ENCODE results near the gene LRP10. TPM values are rescaled to one million over a fixed set of nuclear protein-coding genes. Genes with fewer than 3 reads are reported as not detected.
A peak's percentile ranks its signal among the peaks of the same experiment; 100 is the strongest.

LRP10 gene
- total RNA-seq, 4 donors from 2014 or later = 31.1 to 109 (median 60.1) TPM

GRCh38 chr14:22915886-22916521 lies 44.5 kb downstream of the LRP10 start:
- no peak for TF ChIP-seq POLR2A (IDR thresholded peaks at IDR 0.05)
- TF ChIP-seq CTCF (IDR thresholded peaks at IDR 0.05 in 4 of 5, conservative IDR thresholded peaks at IDR 0.05 in 1 of 5) = no peak
- Histone ChIP-seq H3K9me3 (no peaks in the 10 kb centered on the region), H3K27me3 (no peaks in the 10 kb centered on the region), H3K36me3 (peaks cover 0 to 14% of the 10 kb centered on the region in 2 donors), H3K27ac (peak overlapping the region in 3 of 4 donors; percentile 44 to 99 (median 95)), H3K4me1 (peaks cover 6 to 40% of the 10 kb centered on the region in 2 donors), H3K4me3 (no peak overlapping the region)
- no peak for ATAC-seq
- intact Hi-C loops (cut with DNase I; ENCODE audit: low total_unique reads) (loop anchor here (5.0 kb wide), 3 partner anchors 44 to 319 kb away; partner anchors contain the start of genes ABHD4, LRP10 and MMP14), in situ Hi-C loops (cut with MboI; ENCODE audit: low sequenced_read_pairs in 4 of 4) (no loop called here)
- DNase-seq = peak; percentile 9 to 47

- H3K4me1 ChIP-seq = peaks cover 6 to 26% of the 10 kb centered on the region in 2 donors
- intact Hi-C loops (cut with DNase I; ENCODE audit: low total_unique reads) = loop anchor here (1.0 to 5.0 kb wide), 4 partner anchors 10 to 322 kb away; partner anchors contain the start of genes ABHD4, LRP10, MMP14 and PRMT5
- H3K36me3 ChIP-seq = peaks cover 0 to 42% of the 10 kb centered on the region in 2 donors
- in situ Hi-C loops (cut with MboI; ENCODE audit: low sequenced_read_pairs in 4 of 4) = no loop called here
- ATAC-seq = peak; percentile 99
- no peaks in the 10 kb centered on the region for H3K27me3 ChIP-seq
- peak; percentile 99 to 100 for DNase-seq
- TF ChIP-seq CTCF (IDR thresholded peaks at IDR 0.05 in 4 of 5, conservative IDR thresholded peaks at IDR 0.05 in 1 of 5) = no peak
- peak; percentile 87 to 88 for TF ChIP-seq POLR2A (IDR thresholded peaks at IDR 0.05)
- peak within 1 kb of the TSS; percentile 81 to 99 (median 92) for H3K4me3 ChIP-seq
- H3K27ac ChIP-seq = peak within 1 kb of the TSS; percentile 95 to 99 (median 98)
- no peaks in the 10 kb centered on the region for H3K9me3 ChIP-seq
Observed at GRCh38 chr14:22918804-22919600, 47.5 kb downstream of the LRP10 start, which contains the start of gene RBM23. TSS of gene RBM23 (minus strand) at chr14:22919149.

- in situ Hi-C loops (cut with MboI; ENCODE audit: low sequenced_read_pairs in 4 of 4) = no loop called here
- Histone ChIP-seq H3K9me3 (no peaks in the 10 kb centered on the region), H3K27me3 (no peaks in the 10 kb centered on the region), H3K27ac (peak overlapping the region; percentile 83 to 99 (median 98)), H3K4me1 (peaks cover 6 to 26% of the 10 kb centered on the region in 2 donors), H3K36me3 (peaks cover under 1 to 45% of the 10 kb centered on the region in 2 donors), H3K4me3 (peak overlapping the region; percentile 36 to 99 (median 72))
- TF ChIP-seq POLR2A (IDR thresholded peaks at IDR 0.05) (no peak), CTCF (IDR thresholded peaks at IDR 0.05 in 4 of 5, conservative IDR thresholded peaks at IDR 0.05 in 1 of 5) (no peak)
- DNase-seq = no peak
- intact Hi-C loops (cut with DNase I; ENCODE audit: low total_unique reads) = loop anchor here (1.0 to 5.0 kb wide), 4 partner anchors 10 to 322 kb away; partner anchors contain the start of genes ABHD4, LRP10, MMP14 and PRMT5
- no peak for ATAC-seq
Observed at GRCh38 chr14:22919601-22919921, 48.0 kb downstream of the LRP10 start.

- intact Hi-C loops (cut with DNase I; ENCODE audit: low total_unique reads) = loop anchor here (10.0 kb wide), 2 partner anchors 364 to 634 kb away; partner anchors contain the start of genes HOMEZ, THTPA and ZFHX2
- ATAC-seq = no peak
- H3K27ac ChIP-seq = no peak overlapping the region
Observed at GRCh38 chr14:22920697-22921096, 49.2 kb downstream of the LRP10 start.

More at GRCh38 chr14:22920697-22921096, 49.2 kb downstream of the LRP10 start:
- in situ Hi-C loops (cut with MboI; ENCODE audit: low sequenced_read_pairs in 4 of 4) = no loop called here
- no peak overlapping the region for H3K4me3 ChIP-seq
- H3K27me3 ChIP-seq = no peaks in the 10 kb centered on the region
- H3K36me3 ChIP-seq = peaks cover 3 to 56% of the 10 kb centered on the region in 2 donors
- DNase-seq = no peak
- peaks cover 6 to 23% of the 10 kb centered on the region in 2 donors for H3K4me1 ChIP-seq
- no peaks in the 10 kb centered on the region for H3K9me3 ChIP-seq
- TF ChIP-seq CTCF (IDR thresholded peaks at IDR 0.05 in 4 of 5, conservative IDR thresholded peaks at IDR 0.05 in 1 of 5) (no peak), POLR2A (IDR thresholded peaks at IDR 0.05) (no peak)
